AG04449 (cell line): ENCODE measurements around the gene COL12A1.
A peak's percentile ranks its signal among the peaks of the same experiment; 100 is the strongest.

Source experiments
- CTCF ChIA-PET: fragments of 350-600 bp; formaldehyde crosslinking; extraction: SDS; loops from one replicate; lab custom pipeline; 2021; ENCODE audit warnings: antibody characterized with exemption; lab: Yijun Ruan, JAX
- POLR2A ChIA-PET: fragments of 400-600, 350-600 bp; formaldehyde crosslinking; extraction: SDS; loops from one replicate; lab custom pipeline; 2020; ENCODE audit warnings: antibody characterized with exemption, inconsistent platforms; lab: Yijun Ruan, JAX
- DNase-seq: peaks from one replicate; pipeline ENCODE4 v3.0.0-alpha.2; 2010; ENCODE audit warnings: low read depth, low spot score
- H3K4me3 ChIP-seq: 2 replicates; pipeline ENCODE4 v1.5.1; 2011; ENCODE audit warnings: low read depth, mild to moderate bottlenecking, control low read depth, low read length
- CTCF ChIP-seq: IDR thresholded peaks from one replicate; pipeline ENCODE4 v1.5.1; 2011; ENCODE audit warnings: mild to moderate bottlenecking, moderate library complexity, low read length, control low read depth, inconsistent platforms; ENCODE audit not compliant: insufficient read depth; ENCODE audit errors: missing control alignments

Gene COL12A1

GRCh38 chr6:75211920-75212590 is 6.2 kb upstream of the COL12A1 start:
- ChIA-PET CTCF (interaction anchor here (0.6 to 11.9 kb wide), 42 partner anchors 7 to 1751 kb away, joined by 3 to 328 read pairs (median 4); partner anchors contain the start of genes COX7A2 and MTO1), POLR2A (no interaction called here)
- no peak for DNase-seq
- TF ChIP-seq CTCF = no peak
- no peak overlapping the region for H3K4me3 ChIP-seq

GRCh38 chr6:75210885-75211739 is 5.3 kb upstream of the COL12A1 start:
- ChIA-PET POLR2A (no interaction called here), CTCF (interaction anchor here (0.6 to 11.9 kb wide), 71 partner anchors 8 to 1750 kb away, joined by 3 to 328 read pairs (median 4); partner anchors contain the start of genes COX7A2 and MTO1)
- peak; percentile 56 for TF ChIP-seq CTCF
- no peak overlapping the region for H3K4me3 ChIP-seq
- no peak for DNase-seq

GRCh38 chr6:75209184-75209723 is 3.4 kb upstream of the COL12A1 start:
- DNase-seq = no peak
- H3K4me3 ChIP-seq = no peak overlapping the region
- TF ChIP-seq CTCF = no peak
- CTCF ChIA-PET = interaction anchor here (0.5 to 11.9 kb wide), 96 partner anchors 10 to 1556 kb away, joined by 3 to 328 read pairs (median 4); partner anchors contain the start of gene SLC17A5
- POLR2A ChIA-PET = no interaction called here

- ChIA-PET POLR2A (interaction anchor here (0.7 to 1.7 kb wide), 3 partner anchors 308 to 1117 kb away, joined by 3 to 5 read pairs (median 3); no protein-coding TSS in a partner anchor), CTCF (interaction anchor here (0.5 to 11.9 kb wide), 94 partner anchors 10 to 1555 kb away, joined by 3 to 328 read pairs (median 4); partner anchors contain the start of gene SLC17A5)
- TF ChIP-seq CTCF = peak; percentile 79
- H3K4me3 ChIP-seq = peak overlapping the region; percentile 6
- no peak for DNase-seq
Measured at GRCh38 chr6:75208298-75209183, 2.7 kb upstream of the COL12A1 start.

GRCh38 chr6:75206576-75207342 is 906 bp upstream of the COL12A1 start:
- ChIA-PET POLR2A (interaction anchor here (0.6 to 2.1 kb wide), 9 partner anchors 33 to 1403 kb away, joined by 3 to 5 read pairs (median 3); no protein-coding TSS in a partner anchor), CTCF (interaction anchor here (0.8 to 11.9 kb wide), 10 partner anchors 12 to 1474 kb away, joined by 3 to 328 read pairs (median 63); no protein-coding TSS in a partner anchor)
- TF ChIP-seq CTCF = no peak

More at GRCh38 chr6:75206576-75207342, 906 bp upstream of the COL12A1 start:
- peak overlapping the region; percentile 100 for H3K4me3 ChIP-seq
- no peak for DNase-seq
